Left cardiac atrium (tissue), 4 donors: ENCODE data around the gene SLTM. TPM values are rescaled to one million over a fixed set of nuclear protein-coding genes. Genes with fewer than 3 reads are reported as not detected.
"Not testable (repeated sequence)": the region's sequence is repeated elsewhere in the genome, so short reads cannot be mapped to it uniquely, and the experiment has no call there.

Experiments
- ATAC-seq, 2 donors: fragments of 200-7000 bp; cut with Tn5 transposase; one replicate each; pipeline ENCODE4 v1.9.1; 2020; ENCODE audit warnings: mild to moderate bottlenecking in 2 of 2, moderate library complexity in 2 of 2
- DNase-seq: peaks from one replicate; pipeline ENCODE4 v3.0.0-alpha.2; 2020
- intact Hi-C, 2 donors: fragments of 100-400 bp; cut with DNase I; formaldehyde crosslinking; loops; one replicate each; pipeline versions ENCODE4 v1.14.1 to v1.15.1; 2022 to 2023
- total RNA-seq, 2 donors: library from RNA; stranded (reverse); fragmentation: NEBNext Ultra II Directional; extraction: Animal tissue kit (Norgen Biotek cat#: 25700); gene quantifications; one replicate each; pipeline ENCODE4 v1.2.1, GENCODE V29; 2021
- donor health status: DM: no; HTN: yes; CAD: no.
- donor health status: DM: no; HTN: yes; CAD: no; lungs with severe emphysema.
- donor health status: DM: yes; HTN: yes; CAD: no.
- donor health status: Dilated cardiomyopathy.

SLTM gene
- total RNA-seq, 2 donors from 2014 or later, result 42.1 to 60.6 TPM

DNA sequence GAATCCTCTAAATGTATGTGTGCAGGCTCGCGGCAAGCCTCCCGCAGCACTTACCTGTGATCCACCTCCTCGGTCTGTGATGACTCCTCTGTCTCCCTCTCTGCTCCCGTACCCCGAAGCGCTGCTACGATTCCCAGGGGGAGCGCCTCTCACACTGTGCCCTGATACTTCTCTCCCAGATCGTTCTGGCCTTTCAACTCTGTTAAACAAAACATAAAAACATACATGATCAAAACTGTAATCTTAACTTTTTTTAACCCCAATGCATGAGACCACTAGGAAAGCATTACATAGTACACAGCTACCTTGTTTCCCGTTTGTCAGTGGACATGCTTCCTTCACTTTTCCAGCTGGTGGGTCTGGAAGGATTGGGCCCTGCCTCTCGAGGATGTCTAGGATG lies 46.6 kb downstream of the SLTM start:
- no peak for DNase-seq
- intact Hi-C loops, result no loop called here
- ATAC-seq, result no peak

- intact Hi-C loops, DNase-seq, ATAC-seq: not testable (repeated sequence)
These were observed 49.6 kb downstream of the SLTM start for GRCh38 chr15:58883926-58884325.

GRCh38 chr15:58882243-58882642 lies 51.2 kb downstream of the SLTM start:
- no peak for ATAC-seq
- no peak for DNase-seq
- intact Hi-C loops, result no loop called here

DNA sequence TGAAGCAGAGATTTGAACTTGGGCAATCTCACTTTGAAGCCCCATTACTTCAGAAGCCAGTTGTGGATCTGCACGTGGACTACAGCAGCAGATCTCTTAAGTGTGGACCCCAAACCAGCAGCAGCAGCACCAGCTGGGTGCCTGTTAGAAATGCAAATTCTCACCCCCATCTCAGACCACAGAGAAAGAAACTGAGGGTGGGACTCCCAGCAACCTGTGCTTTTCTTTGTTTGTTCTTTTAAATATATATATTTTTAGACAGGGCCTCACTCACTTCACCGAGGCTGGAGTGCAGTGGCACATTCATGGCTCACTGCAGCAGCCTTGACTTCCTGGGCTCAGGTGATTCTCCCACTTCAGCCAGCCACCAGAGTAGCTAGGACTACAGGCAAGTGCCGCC lies 53.2 kb downstream of the SLTM start:
- intact Hi-C loops, result no loop called here
- no peak for DNase-seq
- no peak for ATAC-seq

GRCh38 chr15:58877999-58878825 lies 55.3 kb downstream of the SLTM start:
- intact Hi-C loops, result no loop called here
- no peak for ATAC-seq
- no peak for DNase-seq

GRCh38 chr15:58876306-58877106 lies 57.0 kb downstream of the SLTM start:
- DNase-seq (no peak), ATAC-seq (no peak)
- intact Hi-C loops, result no loop called here

DNA sequence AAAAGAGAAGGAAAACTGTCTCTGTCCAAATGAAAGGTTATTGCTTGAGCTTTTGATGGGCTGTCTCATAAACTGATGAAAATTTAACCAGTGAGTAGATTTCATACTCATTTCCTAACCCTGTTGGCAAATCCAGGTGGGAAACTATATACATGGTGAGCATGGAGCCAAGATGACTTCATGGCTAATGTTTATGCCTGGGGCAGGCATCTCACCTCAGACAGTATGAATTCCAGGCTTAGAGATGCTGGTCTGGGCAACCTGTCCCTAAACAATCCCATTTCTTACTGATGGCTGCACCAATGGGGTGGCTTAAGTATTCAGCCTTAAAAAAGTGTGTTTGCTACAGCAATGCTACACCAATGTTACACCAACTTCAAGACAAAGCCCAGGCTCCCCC lies 58.1 kb downstream of the SLTM start:
- ATAC-seq, result no peak
- DNase-seq, result no peak
- intact Hi-C loops, result no loop called here

- DNase-seq (no peak), ATAC-seq (no peak)
- intact Hi-C loops, result no loop called here
These were observed 60.2 kb downstream of the SLTM start for GRCh38 chr15:58873267-58873666.

GRCh38 chr15:58870451-58870850 lies 63.0 kb downstream of the SLTM start:
- no peak for DNase-seq
- ATAC-seq, result no peak
- intact Hi-C loops, result no loop called here

DNA sequence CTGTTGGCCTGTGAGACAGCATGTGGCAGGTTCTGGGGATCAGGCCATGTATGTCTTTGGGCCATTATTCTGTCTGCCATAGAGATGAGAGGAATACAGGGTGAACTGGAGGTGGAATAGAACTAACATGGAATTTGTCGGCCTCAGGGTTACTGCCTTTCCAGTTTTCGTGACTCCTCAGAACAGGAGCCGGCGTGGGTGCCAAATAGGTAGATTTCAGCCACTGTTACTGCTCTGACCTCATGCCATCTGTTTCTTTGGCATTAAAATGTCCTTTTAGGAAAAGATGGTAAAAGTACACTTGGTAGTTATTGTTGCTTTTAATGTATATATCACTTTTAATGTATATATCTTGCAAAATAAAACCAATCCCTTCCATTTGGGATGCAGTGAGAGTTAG lies 65.6 kb downstream of the SLTM start:
- intact Hi-C loops, result no loop called here
- ATAC-seq (no peak), DNase-seq (no peak)

- DNase-seq (peak; percentile 31), ATAC-seq (peak; percentile 53 to 70)
- intact Hi-C loops, result no loop called here
These were observed 68.0 kb downstream of the SLTM start for GRCh38 chr15:58865425-58865880.

GRCh38 chr15:58864602-58865424 lies 68.7 kb downstream of the SLTM start:
- ATAC-seq, result peak; percentile 86 to 89
- peak; percentile 71 for DNase-seq
- intact Hi-C loops, result no loop called here

DNA sequence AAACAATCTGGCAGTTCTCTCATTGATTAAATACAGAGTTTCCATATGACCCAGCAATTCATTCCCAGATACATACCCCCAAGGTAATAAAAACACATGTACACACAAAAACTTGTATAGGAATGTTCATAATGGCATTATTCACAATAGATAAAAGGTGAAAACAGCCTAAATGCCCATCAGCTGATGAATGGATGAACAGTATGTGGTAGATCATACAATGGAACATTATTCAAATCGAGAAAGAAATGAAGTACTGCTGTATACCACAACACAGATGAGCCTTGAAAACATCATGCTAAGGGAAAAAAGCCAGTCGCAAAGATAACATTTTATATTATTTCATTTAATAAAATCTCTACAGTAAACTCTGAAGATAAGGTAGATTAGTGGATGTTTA lies 71.2 kb downstream of the SLTM start:
- no peak for DNase-seq
- intact Hi-C loops, result no loop called here
- ATAC-seq, result no peak

DNA sequence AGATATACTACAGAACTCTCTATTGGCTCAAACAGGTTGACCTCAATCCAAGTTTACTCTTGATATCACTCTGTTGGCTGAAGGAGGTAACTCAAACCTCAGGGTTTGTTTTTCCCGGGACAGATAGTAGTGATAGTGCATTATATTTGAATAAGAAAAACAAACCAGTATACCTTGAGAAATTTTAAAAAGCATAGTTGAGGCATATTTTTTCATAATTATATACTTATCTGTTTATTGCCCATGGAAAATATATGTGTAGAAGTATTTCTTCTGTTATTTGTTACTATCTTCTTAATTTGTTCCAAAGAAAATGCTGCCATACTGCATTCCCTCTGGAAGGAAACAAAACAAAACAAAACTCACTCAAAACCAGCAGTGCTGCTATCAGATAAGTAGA lies 76.9 kb downstream of the SLTM start:
- intact Hi-C loops, ATAC-seq, DNase-seq: not testable (repeated sequence)

DNA sequence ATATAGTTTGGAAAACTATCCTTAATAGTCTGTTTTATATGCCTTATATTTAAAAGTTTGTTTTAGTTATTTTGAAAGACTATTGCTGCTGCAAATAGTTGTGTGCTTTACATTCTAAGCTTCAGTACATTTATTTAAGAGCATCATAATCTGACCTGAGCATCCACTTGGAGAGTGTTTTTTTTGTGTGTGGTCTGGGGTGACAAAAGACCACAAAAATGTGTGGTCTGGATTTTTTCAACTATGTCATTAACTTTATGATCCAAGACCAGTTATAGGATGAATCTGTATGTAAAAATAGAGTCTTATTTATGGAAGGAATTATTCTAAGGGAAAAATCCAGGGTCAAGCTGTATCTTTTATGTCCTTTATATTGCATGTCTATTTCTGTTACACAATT lies 77.4 kb downstream of the SLTM start:
- no peak for DNase-seq
- intact Hi-C loops, result no loop called here
- no peak for ATAC-seq

GRCh38 chr15:58854593-58854992 lies 78.9 kb downstream of the SLTM start:
- DNase-seq, result no peak
- intact Hi-C loops, result no loop called here
- no peak for ATAC-seq

GRCh38 chr15:58852347-58852746 lies 81.1 kb downstream of the SLTM start:
- no peak for ATAC-seq
- intact Hi-C loops, result no loop called here

DNA sequence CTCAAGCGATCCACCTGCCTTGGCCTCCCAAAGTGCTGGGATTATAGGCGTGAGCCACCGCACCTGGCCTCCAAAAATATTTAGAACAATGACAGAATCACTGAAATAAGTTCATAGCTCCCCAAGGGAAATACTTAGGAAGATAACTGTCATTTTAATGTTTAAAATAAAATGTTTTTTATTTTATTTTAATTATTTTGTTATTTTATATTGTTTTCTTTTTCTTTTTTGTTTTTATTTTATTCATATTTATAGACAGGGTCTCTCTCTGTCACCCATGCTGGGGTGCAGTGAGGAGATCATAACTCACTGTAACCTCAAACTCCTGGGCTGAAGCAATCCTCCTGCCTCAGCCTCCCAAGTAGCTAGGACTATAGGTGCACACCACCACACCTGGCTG lies 82.3 kb downstream of the SLTM start:
- ATAC-seq, intact Hi-C loops, DNase-seq: not testable (repeated sequence)

More at GRCh38 chr15:58852347-58852746, 81.1 kb downstream of the SLTM start:
- no peak for DNase-seq

- no peak for DNase-seq
- intact Hi-C loops, result no loop called here
- no peak for ATAC-seq
These were observed 90.6 kb downstream of the SLTM start for GRCh38 chr15:58842713-58843396.
